RKO (cell line): ENCODE results near the gene DNMT1.

Source experiments
- DNase-seq: peaks from one replicate; pipeline ENCODE4 v3.0.0-alpha.2; 2016; ENCODE audit warnings: low spot score

The DNMT1 gene

DNA sequence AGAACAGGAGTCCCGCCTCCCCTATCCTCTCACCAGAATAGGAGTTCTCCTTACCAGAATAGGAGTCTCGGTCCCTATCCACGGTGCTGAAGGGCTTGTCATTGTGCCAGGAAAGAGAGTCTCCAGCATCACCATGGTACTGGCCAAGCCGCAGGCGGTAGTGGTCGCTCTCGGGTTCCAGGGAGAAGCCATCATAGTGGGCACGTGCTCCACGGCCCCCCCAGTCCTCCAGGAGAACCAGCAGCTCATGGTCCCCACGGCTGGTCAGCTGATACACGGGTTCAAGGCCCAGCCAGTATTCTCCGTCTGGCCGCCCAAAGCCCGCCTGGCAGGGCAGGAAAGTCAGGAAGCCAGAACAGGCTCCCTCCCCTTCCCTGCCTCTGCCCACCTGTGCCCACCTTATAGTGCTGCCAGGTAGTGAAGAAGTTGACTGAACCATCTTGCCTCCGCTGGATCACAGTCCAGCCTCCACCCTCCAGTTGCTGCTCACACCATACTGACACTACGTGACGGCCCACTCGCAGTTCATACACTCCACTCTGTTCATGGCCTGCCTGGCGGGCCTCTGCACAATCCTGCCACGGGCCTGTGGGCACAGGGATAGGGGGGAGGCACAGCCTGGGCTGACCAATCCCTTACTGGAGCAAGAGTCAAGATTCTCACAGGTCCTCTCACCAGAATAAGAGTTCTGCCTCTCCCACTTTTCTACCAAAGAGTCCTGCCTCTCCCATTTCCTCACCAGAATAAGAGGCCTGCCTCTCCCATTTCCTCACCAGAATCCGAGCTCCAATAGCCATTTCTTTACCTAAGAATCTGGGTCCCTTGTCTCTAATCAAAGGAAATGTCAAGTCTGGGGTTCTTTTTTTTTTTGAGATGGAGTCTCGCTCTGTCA lies 101.2 kb downstream of the DNMT1 start:
- DNase-seq: peak; percentile 40

- DNase-seq: no peak
Observed at GRCh38 chr19:10092648-10093294, 102.0 kb downstream of the DNMT1 start.

- DNase-seq: no peak
Observed at GRCh38 chr19:10091895-10092641, 102.7 kb downstream of the DNMT1 start.

DNA sequence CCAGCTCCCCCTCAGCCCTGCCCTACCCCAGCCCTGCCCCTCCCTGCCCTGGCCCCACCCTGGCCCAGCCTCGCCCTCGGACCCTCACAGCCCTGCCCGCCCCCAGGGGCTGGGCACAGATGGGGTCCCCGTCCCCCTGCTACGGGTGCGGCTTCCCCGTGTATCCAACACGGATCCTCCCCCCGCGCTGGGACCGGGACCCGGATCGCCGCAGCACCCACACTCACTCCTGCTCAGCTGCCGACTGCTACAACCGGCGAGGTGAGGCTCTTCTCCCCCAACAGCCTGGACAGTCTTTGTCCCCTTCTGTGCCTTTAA lies 103.4 kb downstream of the DNMT1 start:
- DNase-seq: no peak

GRCh38 chr19:10089801-10090375 lies 104.9 kb downstream of the DNMT1 start:
- no peak for DNase-seq

- DNase-seq: no peak
Observed at GRCh38 chr19:10088949-10089554, 105.7 kb downstream of the DNMT1 start.

- DNase-seq: no peak
Observed at GRCh38 chr19:10087296-10088061, 107.3 kb downstream of the DNMT1 start.

DNA sequence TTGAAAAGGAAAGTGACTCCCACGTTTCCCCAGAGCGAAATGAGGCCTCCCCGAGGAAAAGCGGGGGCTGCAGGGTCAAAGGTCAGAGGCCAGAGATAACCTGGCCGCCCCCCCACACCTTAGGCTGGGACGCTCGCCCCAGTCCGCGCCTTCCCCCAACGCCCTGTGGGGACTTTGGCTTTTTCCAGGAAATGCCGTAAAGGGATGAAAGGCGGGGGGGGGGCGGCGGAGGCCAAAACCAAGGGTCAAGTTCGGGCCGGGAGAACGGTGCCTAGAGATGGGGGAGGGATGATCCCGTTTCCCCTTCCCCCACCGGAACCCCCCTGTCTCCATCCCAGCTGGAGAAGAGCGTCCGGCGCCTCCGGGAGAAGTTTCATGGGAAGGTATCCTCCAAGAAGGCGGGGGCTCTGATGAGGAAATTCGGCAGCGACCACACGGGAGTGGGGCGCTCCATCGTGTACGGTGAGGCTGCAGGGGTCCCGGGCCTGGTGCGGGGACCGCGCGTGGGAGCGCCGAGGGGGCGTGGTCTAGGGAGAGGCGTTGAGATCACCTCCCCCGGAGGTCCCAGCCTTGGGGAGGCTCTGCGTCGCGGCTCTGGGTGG lies 108.1 kb downstream of the DNMT1 start:
- no peak for DNase-seq

- peak; percentile 85 for DNase-seq
Observed at GRCh38 chr19:10085641-10086590, 108.8 kb downstream of the DNMT1 start, which contains the start of gene SHFL. TSS of gene SHFL (plus strand) at chr19:10086317. CDS start at chr19:10086428, 111 bp downstream.

GRCh38 chr19:10084803-10085202 lies 110.0 kb downstream of the DNMT1 start:
- no peak for DNase-seq

- no peak for DNase-seq
Observed at GRCh38 chr19:10083911-10084310, 110.8 kb downstream of the DNMT1 start.
